Measurements from ENCODE around the gene TRIM62.

DNA sequence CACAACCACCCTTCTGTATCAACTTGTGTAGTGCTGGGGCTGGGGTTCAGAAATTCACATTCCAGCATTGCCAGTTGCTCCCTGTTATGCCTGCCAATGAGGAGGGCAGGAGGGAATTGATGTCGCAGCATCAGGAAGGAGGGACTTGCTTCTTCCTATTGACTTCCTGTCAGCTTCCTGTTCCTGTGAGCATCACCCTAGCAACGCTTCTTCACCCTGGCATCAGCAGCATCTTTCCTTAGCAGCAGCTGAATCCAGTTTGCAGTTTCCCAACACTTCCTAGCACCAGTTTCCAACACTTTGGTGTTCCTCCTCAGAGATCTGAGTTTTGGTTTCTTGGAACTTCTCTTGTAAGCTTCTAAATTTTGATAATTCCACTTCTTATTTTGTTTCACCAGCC, 8.9 kb upstream of the TRIM62 start:
- TF ChIP-seq, protein P1, sequence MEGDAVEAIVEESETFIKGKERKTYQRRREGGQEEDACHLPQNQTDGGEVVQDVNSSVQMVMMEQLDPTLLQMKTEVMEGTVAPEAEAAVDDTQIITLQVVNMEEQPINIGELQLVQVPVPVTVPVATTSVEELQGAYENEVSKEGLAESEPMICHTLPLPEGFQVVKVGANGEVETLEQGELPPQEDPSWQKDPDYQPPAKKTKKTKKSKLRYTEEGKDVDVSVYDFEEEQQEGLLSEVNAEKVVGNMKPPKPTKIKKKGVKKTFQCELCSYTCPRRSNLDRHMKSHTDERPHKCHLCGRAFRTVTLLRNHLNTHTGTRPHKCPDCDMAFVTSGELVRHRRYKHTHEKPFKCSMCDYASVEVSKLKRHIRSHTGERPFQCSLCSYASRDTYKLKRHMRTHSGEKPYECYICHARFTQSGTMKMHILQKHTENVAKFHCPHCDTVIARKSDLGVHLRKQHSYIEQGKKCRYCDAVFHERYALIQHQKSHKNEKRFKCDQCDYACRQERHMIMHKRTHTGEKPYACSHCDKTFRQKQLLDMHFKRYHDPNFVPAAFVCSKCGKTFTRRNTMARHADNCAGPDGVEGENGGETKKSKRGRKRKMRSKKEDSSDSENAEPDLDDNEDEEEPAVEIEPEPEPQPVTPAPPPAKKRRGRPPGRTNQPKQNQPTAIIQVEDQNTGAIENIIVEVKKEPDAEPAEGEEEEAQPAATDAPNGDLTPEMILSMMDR (IDR thresholded peaks at IDR 0.05): no peak
- no peak for TF ChIP-seq POLR2AphosphoS5 (IDR thresholded peaks at IDR 0.05)
- TF ChIP-seq POLR2A (IDR thresholded peaks at IDR 0.05): no peak
